Measurements from ENCODE around the gene LIN7A. TPM values are rescaled to one million over a fixed set of nuclear protein-coding genes. Genes with fewer than 3 reads are reported as not detected.

The LIN7A gene
- total RNA-seq, 1 experiment from 2014 or later = 10.0 TPM

DNA sequence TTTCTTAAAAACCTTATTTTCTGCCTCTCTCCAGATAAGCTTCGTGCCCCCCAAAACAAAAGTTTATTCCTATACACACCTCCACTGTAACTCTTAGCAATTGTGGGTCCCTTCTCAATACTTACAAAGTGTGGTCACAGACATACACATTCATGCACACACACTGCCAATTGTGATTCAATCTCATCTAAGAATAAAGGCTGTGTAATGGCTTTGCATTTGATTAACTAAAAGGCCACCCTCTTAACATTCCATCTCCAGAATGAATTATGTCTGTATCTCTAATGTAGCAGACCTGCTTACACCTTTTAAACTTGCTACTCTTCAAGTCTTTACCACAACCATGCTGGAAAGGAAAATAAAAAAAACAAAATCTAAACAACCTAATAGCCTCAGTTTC lies 171.5 kb downstream of the LIN7A start:
- ChIA-PET POLR2A (ENCODE audit: low non-redundant PET) (no interaction called here), CTCF (no interaction called here)
- no peaks in the 10 kb centered on the region for H3K9me3 ChIP-seq (ENCODE audit: low read depth, low read length, poor library complexity, severe bottlenecking)

DNA sequence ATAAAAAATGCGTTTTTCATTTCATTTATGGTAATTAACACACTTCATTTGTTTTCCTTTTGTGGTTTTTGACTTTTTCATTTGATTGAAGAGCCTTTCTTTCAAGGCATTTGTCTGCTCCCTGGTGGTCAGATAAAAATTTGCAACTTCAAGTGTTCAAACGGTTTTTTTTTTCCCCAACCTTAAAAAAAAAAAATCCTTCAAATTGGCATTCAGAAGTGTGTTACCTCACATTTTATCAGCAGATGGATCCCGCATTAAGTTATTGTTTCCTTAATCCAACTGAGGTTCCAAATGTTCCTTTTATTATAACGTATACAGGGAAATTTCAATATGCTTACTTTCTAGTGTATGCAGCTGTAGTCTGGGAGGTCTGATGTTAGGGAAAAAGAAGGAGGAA lies 173.9 kb downstream of the LIN7A start:
- no peaks in the 10 kb centered on the region for H3K36me3 ChIP-seq (ENCODE audit: insufficient read depth, low read length, poor library complexity, severe bottlenecking)
- POLR2A ChIA-PET (ENCODE audit: low non-redundant PET) = no interaction called here

More for the DNA sequence above, 171.5 kb downstream of the LIN7A start:
- Histone ChIP-seq H3K4me1 (ENCODE audit: insufficient read depth, low read length, poor library complexity, severe bottlenecking) (peaks cover 7% of the 10 kb centered on the region), H3K27me3 (replicated peaks; ENCODE audit: insufficient read depth, low read depth, low read length, poor library complexity) (no peaks in the 10 kb centered on the region), H3K27ac (ENCODE audit: low read depth, low read length, poor library complexity, severe bottlenecking) (no peak overlapping the region), H3K36me3 (ENCODE audit: insufficient read depth, low read length, poor library complexity, severe bottlenecking) (no peaks in the 10 kb centered on the region), H3K4me3 (ENCODE audit: low read depth, low read length, poor library complexity, severe bottlenecking) (no peak overlapping the region)
- no peak for DNase-seq (ENCODE audit: low spot score)
- no TSS peak for BruUV-seq (replicated peaks)
- intact Hi-C loops (cut with micrococcal nuclease; ENCODE audit: unreplicated experiment) = loop anchor here (2.0 to 10.0 kb wide), 2 partner anchors 451 to 493 kb away; no protein-coding TSS in a partner anchor
- TF ChIP-seq, protein P1, sequence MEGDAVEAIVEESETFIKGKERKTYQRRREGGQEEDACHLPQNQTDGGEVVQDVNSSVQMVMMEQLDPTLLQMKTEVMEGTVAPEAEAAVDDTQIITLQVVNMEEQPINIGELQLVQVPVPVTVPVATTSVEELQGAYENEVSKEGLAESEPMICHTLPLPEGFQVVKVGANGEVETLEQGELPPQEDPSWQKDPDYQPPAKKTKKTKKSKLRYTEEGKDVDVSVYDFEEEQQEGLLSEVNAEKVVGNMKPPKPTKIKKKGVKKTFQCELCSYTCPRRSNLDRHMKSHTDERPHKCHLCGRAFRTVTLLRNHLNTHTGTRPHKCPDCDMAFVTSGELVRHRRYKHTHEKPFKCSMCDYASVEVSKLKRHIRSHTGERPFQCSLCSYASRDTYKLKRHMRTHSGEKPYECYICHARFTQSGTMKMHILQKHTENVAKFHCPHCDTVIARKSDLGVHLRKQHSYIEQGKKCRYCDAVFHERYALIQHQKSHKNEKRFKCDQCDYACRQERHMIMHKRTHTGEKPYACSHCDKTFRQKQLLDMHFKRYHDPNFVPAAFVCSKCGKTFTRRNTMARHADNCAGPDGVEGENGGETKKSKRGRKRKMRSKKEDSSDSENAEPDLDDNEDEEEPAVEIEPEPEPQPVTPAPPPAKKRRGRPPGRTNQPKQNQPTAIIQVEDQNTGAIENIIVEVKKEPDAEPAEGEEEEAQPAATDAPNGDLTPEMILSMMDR (conservative IDR thresholded peaks at IDR 0.05; ENCODE audit: low read depth, low read length) = no peak
- TF ChIP-seq EZH2 (IDR thresholded peaks at IDR 0.05; ENCODE audit: borderline replicate concordance, low read depth, low read length, poor library complexity, severe bottlenecking) = no peak

DNA sequence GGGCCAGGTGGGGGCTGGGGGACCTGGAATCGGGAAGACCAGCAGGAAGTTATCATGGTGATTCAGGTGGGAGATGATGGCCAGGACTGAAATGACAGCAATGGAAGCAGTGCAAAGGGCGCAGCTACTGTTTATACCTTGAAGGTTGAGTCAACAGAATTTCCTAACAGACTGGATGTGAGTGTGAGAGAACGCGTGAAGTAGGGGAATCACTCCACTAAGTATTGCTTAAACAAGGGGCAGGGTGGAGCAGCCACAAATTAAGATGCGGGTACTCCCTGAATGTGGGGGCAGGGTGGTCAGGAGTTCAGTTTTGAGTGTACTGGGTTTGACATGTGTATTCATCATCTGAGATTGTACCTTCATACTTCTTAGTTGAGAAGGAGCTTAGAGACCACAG lies 175.9 kb downstream of the LIN7A start:
- intact Hi-C loops (cut with micrococcal nuclease; ENCODE audit: unreplicated experiment) = loop anchor here (2.0 to 10.0 kb wide), 3 partner anchors 289 to 567 kb away; no protein-coding TSS in a partner anchor
- POLR2A ChIA-PET (ENCODE audit: low non-redundant PET) = no interaction called here
- no peaks in the 10 kb centered on the region for H3K9me3 ChIP-seq (ENCODE audit: low read depth, low read length, poor library complexity, severe bottlenecking)
- peaks cover 7% of the 10 kb centered on the region for H3K4me1 ChIP-seq (ENCODE audit: insufficient read depth, low read length, poor library complexity, severe bottlenecking)
- TF ChIP-seq EZH2 (IDR thresholded peaks at IDR 0.05; ENCODE audit: borderline replicate concordance, low read depth, low read length, poor library complexity, severe bottlenecking) = no peak
- H3K4me3 ChIP-seq (ENCODE audit: low read depth, low read length, poor library complexity, severe bottlenecking) = no peak overlapping the region
- no peak for DNase-seq (ENCODE audit: low spot score)
- CTCF ChIA-PET = no interaction called here
- no TSS peak for BruUV-seq (replicated peaks)
- H3K27ac ChIP-seq (ENCODE audit: low read depth, low read length, poor library complexity, severe bottlenecking) = no peak overlapping the region
- no peaks in the 10 kb centered on the region for H3K27me3 ChIP-seq (replicated peaks; ENCODE audit: insufficient read depth, low read depth, low read length, poor library complexity)
- H3K36me3 ChIP-seq (ENCODE audit: insufficient read depth, low read length, poor library complexity, severe bottlenecking) = no peaks in the 10 kb centered on the region

More for the DNA sequence above, 173.9 kb downstream of the LIN7A start:
- TF ChIP-seq EZH2 (IDR thresholded peaks at IDR 0.05; ENCODE audit: borderline replicate concordance, low read depth, low read length, poor library complexity, severe bottlenecking) = no peak
- TF ChIP-seq, protein P1 (conservative IDR thresholded peaks at IDR 0.05; ENCODE audit: low read depth, low read length) = peak; percentile 77
- DNase-seq (ENCODE audit: low spot score) = peak; percentile 74
- no peak overlapping the region for H3K4me3 ChIP-seq (ENCODE audit: low read depth, low read length, poor library complexity, severe bottlenecking)
- no peaks in the 10 kb centered on the region for H3K27me3 ChIP-seq (replicated peaks; ENCODE audit: insufficient read depth, low read depth, low read length, poor library complexity)
- H3K9me3 ChIP-seq (ENCODE audit: low read depth, low read length, poor library complexity, severe bottlenecking) = no peaks in the 10 kb centered on the region
- intact Hi-C loops (cut with micrococcal nuclease; ENCODE audit: unreplicated experiment) = loop anchor here (1.0 to 10.0 kb wide), 4 partner anchors 291 to 569 kb away; no protein-coding TSS in a partner anchor
- no peak overlapping the region for H3K27ac ChIP-seq (ENCODE audit: low read depth, low read length, poor library complexity, severe bottlenecking)
- CTCF ChIA-PET = interaction anchor here (0.6 to 0.7 kb wide), 4 partner anchors 9 to 431 kb away, joined by 3 to 6 read pairs (median 4); no protein-coding TSS in a partner anchor
- peaks cover 7% of the 10 kb centered on the region for H3K4me1 ChIP-seq (ENCODE audit: insufficient read depth, low read length, poor library complexity, severe bottlenecking)
- no TSS peak for BruUV-seq (replicated peaks)

DNA sequence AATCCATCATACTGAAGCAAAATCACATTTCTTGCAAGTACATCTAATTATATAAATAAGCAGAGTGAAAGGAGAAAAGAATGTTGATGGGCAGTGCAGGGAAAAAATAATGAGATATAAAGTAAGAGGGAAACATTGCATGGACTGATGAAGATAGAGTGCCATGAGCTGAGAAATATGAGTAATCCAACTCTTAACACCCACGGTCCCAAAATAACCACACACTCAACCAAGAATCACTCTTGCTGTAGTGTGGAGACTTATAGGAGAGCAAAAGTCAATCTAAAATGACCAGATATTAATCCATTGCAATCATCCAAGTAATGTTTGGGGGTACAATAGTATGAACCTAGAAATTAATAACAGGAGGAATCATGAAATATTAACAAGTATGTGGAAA lies 180.9 kb downstream of the LIN7A start:
- Histone ChIP-seq H3K4me1 (ENCODE audit: insufficient read depth, low read length, poor library complexity, severe bottlenecking) (no peaks in the 10 kb centered on the region), H3K27ac (ENCODE audit: low read depth, low read length, poor library complexity, severe bottlenecking) (no peak overlapping the region), H3K9me3 (ENCODE audit: low read depth, low read length, poor library complexity, severe bottlenecking) (no peaks in the 10 kb centered on the region), H3K27me3 (replicated peaks; ENCODE audit: insufficient read depth, low read depth, low read length, poor library complexity) (no peaks in the 10 kb centered on the region), H3K4me3 (ENCODE audit: low read depth, low read length, poor library complexity, severe bottlenecking) (no peak overlapping the region), H3K36me3 (ENCODE audit: insufficient read depth, low read length, poor library complexity, severe bottlenecking) (no peaks in the 10 kb centered on the region)
- BruUV-seq (replicated peaks) = no TSS peak
- intact Hi-C loops (cut with micrococcal nuclease; ENCODE audit: unreplicated experiment) = no loop called here
- POLR2A ChIA-PET (ENCODE audit: low non-redundant PET) = no interaction called here
- no peak for DNase-seq (ENCODE audit: low spot score)
- CTCF ChIA-PET = no interaction called here
- TF ChIP-seq, protein P1 (conservative IDR thresholded peaks at IDR 0.05; ENCODE audit: low read depth, low read length) = no peak
- TF ChIP-seq EZH2 (IDR thresholded peaks at IDR 0.05; ENCODE audit: borderline replicate concordance, low read depth, low read length, poor library complexity, severe bottlenecking) = no peak
